Endothelial cell of umbilical vein (primary cell): ENCODE results near the gene CCT2. TPM values are rescaled to one million over a fixed set of nuclear protein-coding genes. Genes with fewer than 3 reads are reported as not detected.

Experiments
- BruUV-seq: library from RNA; stranded (reverse); fragments of 400-500 nt; replicated peaks from 2 replicates; lab custom pipeline; 2021; lab: Mats Ljungman, UMichigan
- CTCF ChIA-PET: fragments of 300-600, 350-600 bp; sonication (Branson Sonifier 250); formaldehyde crosslinking; loops from one replicate; lab custom pipeline; 2021; ENCODE audit warnings: antibody characterized with exemption, inconsistent platforms; lab: Charles Lee
- POLR2A ChIA-PET: fragments of 300-600, 350-600 bp; sonication (Branson Sonifier 250); formaldehyde crosslinking; loops from one replicate; lab custom pipeline; 2021; ENCODE audit warnings: antibody characterized with exemption, inconsistent platforms; lab: Charles Lee
- DNase-seq: peaks from one replicate; pipeline ENCODE4 v3.0.0-alpha.2; 2011; ENCODE audit warnings: low read depth, low spot score
- FAIRE-seq: peaks from 2 replicates; lab custom pipeline; 2011; peaks lifted over from hg19 to GRCh38; lab: Jason Lieb, UNC
- H2AFZ ChIP-seq: 2 replicates; pipeline ENCODE4 v1.6.0; 2012; ENCODE audit warnings: low read depth, low read length, control low read depth, inconsistent platforms
- H3K27ac ChIP-seq: 2 replicates; pipeline ENCODE4 v1.5.1; 2011; ENCODE audit warnings: low read depth, mild to moderate bottlenecking, control low read depth, low read length, moderate library complexity; ENCODE audit not compliant: insufficient read depth
- H3K27me3 ChIP-seq, 2 experiments: 2 replicates each; pipeline versions ENCODE4 v1.6.0 to v1.6.1; 2011; ENCODE audit warnings: low read length in 2 of 2, mixed read lengths in 1 of 2; ENCODE audit not compliant: control insufficient read depth in 2 of 2, insufficient read depth in 2 of 2
- H3K36me3 ChIP-seq, 2 experiments: 2 replicates in 1 of 2; 3 replicates in 1 of 2; pipeline ENCODE4 v1.5.1; 2011; ENCODE audit warnings: low read length in 2 of 2, mild to moderate bottlenecking in 1 of 2, moderate library complexity in 1 of 2; ENCODE audit not compliant: control insufficient read depth in 2 of 2, insufficient read depth in 2 of 2; ENCODE audit errors: extremely low read depth in 1 of 2
- H3K4me1 ChIP-seq: 3 replicates; pipeline ENCODE4 v1.5.1; 2011; ENCODE audit warnings: mild to moderate bottlenecking, low read length; ENCODE audit not compliant: control insufficient read depth, insufficient read depth; ENCODE audit errors: extremely low read depth
- H3K4me2 ChIP-seq: 2 replicates; pipeline ENCODE4 v1.6.1; 2011; ENCODE audit warnings: low read length, control low read depth, mixed read lengths; ENCODE audit not compliant: insufficient read depth
- H3K4me3 ChIP-seq, 3 experiments: fragments of 200-600 bp in 1 of 3; sonication (generic), shearing (Covaris generic) in 1 of 3; replicated peaks in 1 of 3; 2 replicates each; pipeline ENCODE4 v1.5.1; 2011 to 2016; ENCODE audit warnings: control low read depth in 3 of 3, low read length in 3 of 3, mild to moderate bottlenecking in 2 of 3, inconsistent platforms in 1 of 3, low read depth in 1 of 3, moderate library complexity in 1 of 3; ENCODE audit not compliant: insufficient read depth in 1 of 3
- H3K79me2 ChIP-seq: 2 replicates; pipeline ENCODE4 v1.6.0; 2012; ENCODE audit warnings: low read length, inconsistent platforms; ENCODE audit not compliant: control insufficient read depth, insufficient read depth
- H3K9ac ChIP-seq: replicated peaks from 2 replicates; pipeline ENCODE3; 2011; ENCODE audit warnings: low read length, control low read depth; ENCODE audit not compliant: insufficient read depth; ENCODE audit errors: extremely low read depth
- H3K9me1 ChIP-seq: replicated peaks from 3 replicates; pipeline ENCODE4 v1.6.0; 2011; ENCODE audit warnings: mild to moderate bottlenecking, low read length; ENCODE audit not compliant: control insufficient read depth, insufficient read depth; ENCODE audit errors: extremely low read depth
- H3K9me3 ChIP-seq: replicated peaks from 2 replicates; pipeline ENCODE4 v1.5.1; 2012; ENCODE audit warnings: low read length, inconsistent platforms; ENCODE audit not compliant: control insufficient read depth, insufficient read depth
- H4K20me1 ChIP-seq: replicated peaks from 2 replicates; pipeline ENCODE3; 2011; ENCODE audit warnings: mild to moderate bottlenecking, low read length; ENCODE audit not compliant: control insufficient read depth, insufficient read depth; ENCODE audit errors: extremely low read depth
- CTCF ChIP-seq, 2 donors: IDR thresholded peaks; 1 replicate in 1 of 2; 2 replicates in 1 of 2; pipeline ENCODE4 v1.5.1; 2011; ENCODE audit warnings: low read length in 2 of 2, mild to moderate bottlenecking in 2 of 2, moderate library complexity in 2 of 2, control low read depth in 1 of 2, inconsistent platforms in 1 of 2, low read depth in 1 of 2; ENCODE audit not compliant: insufficient read depth in 1 of 2; ENCODE audit errors: extremely low read depth in 1 of 2
- EZH2 ChIP-seq: IDR thresholded peaks from 2 replicates; pipeline ENCODE4 v1.6.1; 2012; ENCODE audit warnings: borderline replicate concordance, low read depth, mild to moderate bottlenecking, moderate library complexity, low read length, inconsistent platforms; ENCODE audit not compliant: severe bottlenecking
- FOS ChIP-seq: IDR thresholded peaks from 2 replicates; pipeline ENCODE4 v1.6.1; 2011; ENCODE audit warnings: mild to moderate bottlenecking, low read length, moderate library complexity, borderline replicate concordance; ENCODE audit not compliant: insufficient read depth
- GATA2 ChIP-seq: IDR thresholded peaks from 2 replicates; pipeline ENCODE4 v1.7.0; 2011; ENCODE audit warnings: low read depth, mild to moderate bottlenecking, moderate library complexity, mixed read lengths, low read length; ENCODE audit not compliant: insufficient read length, insufficient read depth
- JUN ChIP-seq: IDR thresholded peaks from 2 replicates; pipeline ENCODE4 v1.6.1; 2011; ENCODE audit warnings: borderline replicate concordance, low read depth; ENCODE audit not compliant: insufficient read length, insufficient read depth
- MAX ChIP-seq: IDR thresholded peaks from 2 replicates; pipeline ENCODE4 v1.6.1; 2011; ENCODE audit not compliant: insufficient read depth, insufficient read length
- MYC ChIP-seq: IDR thresholded peaks from one replicate; pipeline ENCODE4 v1.6.1; 2011; ENCODE audit warnings: mild to moderate bottlenecking, low read depth, low read length
- POLR2A ChIP-seq: IDR thresholded peaks from 2 replicates; pipeline ENCODE4 v1.6.1; 2012; ENCODE audit warnings: low read depth, mild to moderate bottlenecking, control low read depth, low read length
- POLR2AphosphoS5 ChIP-seq: IDR thresholded peaks from 2 replicates; pipeline ENCODE4 v1.6.1; 2012; ENCODE audit warnings: low read depth, mild to moderate bottlenecking, control low read depth, low read length, moderate library complexity; ENCODE audit not compliant: insufficient read depth
- dilution Hi-C: fragments of 300-500 bp; cut with MboI; formaldehyde crosslinking; loops from one replicate; pipeline ENCODE4 v1.15.0; 2019; ENCODE audit warnings: low sequenced_read_pairs; ENCODE audit not compliant: extremely low pct_ligation_motif_present
- intact Hi-C: fragments of 100-400 bp; cut with micrococcal nuclease; formaldehyde crosslinking; loops from one replicate; pipeline ENCODE4 v1.10.0; 2022
- polyA plus RNA-seq, 4 experiments: library from polyadenylated mRNA; depleted of rRNA in 3 of 4; stranded (reverse) in 3 of 4; unstranded in 1 of 4; fragments of >200 nt; gene quantifications; 2 replicates each; pipeline versions ENCODE4 v1.2.1 to v1.2.3, GENCODE V29; 2011 to 2012; ENCODE audit warnings: missing spikeins in 1 of 4
- total RNA-seq: library from RNA; stranded (reverse); gene quantifications from 2 replicates; pipeline ENCODE4 v1.2.3, GENCODE V29; 2021

The CCT2 gene
- total and polyA plus RNA-seq, 2 donors (not counting 3 experiments of a cell fraction or from before 2014, with no cell fraction given): 138 to 245 TPM

DNA sequence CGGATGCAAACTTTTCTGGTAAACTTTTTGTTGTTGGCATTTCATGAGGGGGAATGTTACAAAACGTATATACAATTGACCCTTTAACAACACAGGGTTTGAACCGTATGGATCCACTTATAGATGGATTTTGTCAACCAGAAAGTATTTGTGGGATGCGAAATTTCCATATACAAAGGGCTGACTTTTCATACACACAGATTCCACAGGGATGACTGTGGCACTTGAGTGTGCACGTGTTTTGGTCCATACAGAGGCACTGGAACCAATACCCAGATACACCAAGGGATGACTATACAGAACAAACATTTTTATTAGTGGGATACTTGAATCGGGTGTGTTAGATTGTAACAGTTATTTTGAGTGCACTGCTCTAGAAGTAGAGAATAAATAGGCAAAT, 29.8 kb upstream of the CCT2 start:
- no peak overlapping the region for H3K4me3 ChIP-seq
- H3K4me2 ChIP-seq: no peak overlapping the region
- no peak for DNase-seq
- H3K4me1 ChIP-seq: no peaks in the 10 kb centered on the region
- intact Hi-C loops (no loop called here), dilution Hi-C loops (no loop called here)
- TF ChIP-seq EZH2 (no peak), POLR2AphosphoS5 (no peak), GATA2 (no peak), POLR2A (no peak), MAX (no peak), FOS (no peak), JUN (no peak), CTCF (IDR thresholded peaks at IDR 0.05; ENCODE audit: extremely low read depth in 1 of 2, insufficient read depth in 1 of 2, low read depth in 1 of 2, low read length in 2 of 2) (no peak), MYC (no peak)
- BruUV-seq: no TSS peak
- H3K9ac ChIP-seq: no peak overlapping the region
- ChIA-PET CTCF (interaction anchor here (4.2 kb wide), 1 partner anchor 16 kb away, joined by 18 read pairs; no protein-coding TSS in a partner anchor), POLR2A (interaction anchor here (0.9 kb wide), 1 partner anchor 15 kb away, joined by 3 read pairs; no protein-coding TSS in a partner anchor)
- H3K27ac ChIP-seq: no peak overlapping the region
- H3K27me3 ChIP-seq: no peaks in the 10 kb centered on the region
- H3K9me3 ChIP-seq: no peaks in the 10 kb centered on the region
- H3K79me2 ChIP-seq: peaks cover 4% of the 10 kb centered on the region
- no peak overlapping the region for H2AFZ ChIP-seq
- no peaks in the 10 kb centered on the region for H3K9me1 ChIP-seq
- no peak for FAIRE-seq
- H4K20me1 ChIP-seq: no peaks in the 10 kb centered on the region
- no peaks in the 10 kb centered on the region for H3K36me3 ChIP-seq
